ENCODE data around the gene TELO2. TPM values are rescaled to one million over a fixed set of nuclear protein-coding genes. Genes with fewer than 3 reads are reported as not detected.

The TELO2 gene
- total RNA-seq, 1 donor from 2014 or later = 94.1 TPM

GRCh38 chr16:1500465-1501150 is 7.4 kb downstream of the TELO2 start:
- H3K4me3 Mint-ChIP-seq = no peak overlapping the region
- peaks cover 20% of the 10 kb centered on the region for H3K36me3 Mint-ChIP-seq (ENCODE audit: low read depth)
- no peak overlapping the region for H3K27ac Mint-ChIP-seq
- H3K9me3 Mint-ChIP-seq = no peaks in the 10 kb centered on the region
- no peaks in the 10 kb centered on the region for H3K4me1 Mint-ChIP-seq (ENCODE audit: low read depth)
- intact Hi-C loops (cut with micrococcal nuclease) = no loop called here
- no peak for DNase-seq (ENCODE audit: low spot score)
- no peaks in the 10 kb centered on the region for H3K27me3 Mint-ChIP-seq (ENCODE audit: insufficient read depth)

DNA sequence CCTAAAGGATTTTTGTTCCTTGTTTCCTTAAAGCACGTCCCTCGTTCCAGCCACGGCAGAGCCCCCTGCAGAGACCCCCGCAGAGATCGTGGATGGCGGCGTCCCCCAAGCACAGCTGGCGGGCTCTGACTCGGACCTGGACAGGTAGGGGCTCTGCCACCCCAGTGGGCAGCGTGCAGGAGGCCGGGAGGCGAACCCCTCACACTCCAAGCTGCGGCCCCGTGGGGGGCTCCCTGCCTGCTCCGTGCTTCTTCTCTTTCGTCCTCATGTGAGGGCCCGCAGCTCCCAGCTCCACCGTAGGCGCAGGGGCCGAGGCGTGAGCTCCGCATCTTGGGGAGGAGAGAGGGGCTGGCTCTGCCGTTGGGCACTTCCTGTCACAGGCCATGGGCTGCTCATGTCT is 8.5 kb downstream of the TELO2 start:
- no peak overlapping the region for H3K27ac Mint-ChIP-seq
- intact Hi-C loops (cut with micrococcal nuclease) = no loop called here
- no peak overlapping the region for H3K4me3 Mint-ChIP-seq
- no peaks in the 10 kb centered on the region for H3K9me3 Mint-ChIP-seq
- DNase-seq (ENCODE audit: low spot score) = no peak
- no peaks in the 10 kb centered on the region for H3K4me1 Mint-ChIP-seq (ENCODE audit: low read depth)
- H3K27me3 Mint-ChIP-seq (ENCODE audit: insufficient read depth) = no peaks in the 10 kb centered on the region
- H3K36me3 Mint-ChIP-seq (ENCODE audit: low read depth) = peaks cover 18% of the 10 kb centered on the region

DNA sequence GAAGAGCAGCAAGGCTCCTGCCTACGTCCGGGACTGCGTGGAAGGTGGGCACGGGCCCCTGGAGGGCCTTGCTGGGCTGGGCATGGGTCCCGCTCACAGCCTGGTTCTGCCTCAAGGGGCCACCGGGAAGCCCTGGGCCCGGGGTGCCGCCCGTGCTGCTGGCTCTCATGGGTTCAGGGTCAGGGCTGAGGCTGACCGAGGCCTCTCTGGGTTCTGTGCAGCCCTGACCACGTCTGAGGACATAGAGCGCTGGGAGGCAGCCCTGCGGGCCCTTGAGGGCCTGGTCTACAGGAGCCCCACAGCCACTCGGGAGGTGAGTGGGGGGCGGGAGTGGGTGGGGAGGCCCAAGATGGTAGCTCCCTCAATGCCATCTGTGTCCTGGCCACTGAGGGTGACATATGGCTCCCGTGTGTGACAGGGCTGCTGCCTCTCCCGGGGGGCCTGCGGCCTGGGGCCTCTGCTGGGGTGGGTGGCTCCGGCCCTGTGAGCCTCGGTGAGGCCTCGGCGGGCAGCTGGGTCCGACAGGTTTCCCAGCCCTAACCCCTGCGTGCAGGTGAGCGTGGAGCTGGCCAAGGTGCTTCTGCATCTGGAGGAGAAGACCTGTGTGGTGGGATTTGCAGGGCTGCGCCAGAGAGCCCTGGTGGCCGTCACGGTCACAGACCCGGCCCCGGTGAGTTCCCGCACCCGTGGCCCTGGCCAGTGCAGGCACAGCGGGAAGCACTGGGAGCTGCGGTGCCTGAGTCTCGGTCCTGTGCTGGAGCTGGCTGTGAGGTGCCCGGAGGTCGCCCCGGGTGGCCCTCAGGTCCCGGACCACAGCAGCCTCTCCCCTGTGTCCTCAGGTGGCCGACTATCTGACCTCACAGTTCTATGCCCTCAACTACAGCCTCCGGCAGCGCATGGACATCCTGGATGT is 9.2 kb downstream of the TELO2 start:
- Mint-ChIP-seq H3K36me3 (ENCODE audit: low read depth) (peaks cover 14% of the 10 kb centered on the region), H3K4me1 (ENCODE audit: low read depth) (no peaks in the 10 kb centered on the region), H3K27me3 (ENCODE audit: insufficient read depth) (no peaks in the 10 kb centered on the region), H3K27ac (no peak overlapping the region), H3K9me3 (no peaks in the 10 kb centered on the region), H3K4me3 (no peak overlapping the region)
- intact Hi-C loops (cut with micrococcal nuclease) = no loop called here
- no peak for DNase-seq (ENCODE audit: low spot score)

DNA sequence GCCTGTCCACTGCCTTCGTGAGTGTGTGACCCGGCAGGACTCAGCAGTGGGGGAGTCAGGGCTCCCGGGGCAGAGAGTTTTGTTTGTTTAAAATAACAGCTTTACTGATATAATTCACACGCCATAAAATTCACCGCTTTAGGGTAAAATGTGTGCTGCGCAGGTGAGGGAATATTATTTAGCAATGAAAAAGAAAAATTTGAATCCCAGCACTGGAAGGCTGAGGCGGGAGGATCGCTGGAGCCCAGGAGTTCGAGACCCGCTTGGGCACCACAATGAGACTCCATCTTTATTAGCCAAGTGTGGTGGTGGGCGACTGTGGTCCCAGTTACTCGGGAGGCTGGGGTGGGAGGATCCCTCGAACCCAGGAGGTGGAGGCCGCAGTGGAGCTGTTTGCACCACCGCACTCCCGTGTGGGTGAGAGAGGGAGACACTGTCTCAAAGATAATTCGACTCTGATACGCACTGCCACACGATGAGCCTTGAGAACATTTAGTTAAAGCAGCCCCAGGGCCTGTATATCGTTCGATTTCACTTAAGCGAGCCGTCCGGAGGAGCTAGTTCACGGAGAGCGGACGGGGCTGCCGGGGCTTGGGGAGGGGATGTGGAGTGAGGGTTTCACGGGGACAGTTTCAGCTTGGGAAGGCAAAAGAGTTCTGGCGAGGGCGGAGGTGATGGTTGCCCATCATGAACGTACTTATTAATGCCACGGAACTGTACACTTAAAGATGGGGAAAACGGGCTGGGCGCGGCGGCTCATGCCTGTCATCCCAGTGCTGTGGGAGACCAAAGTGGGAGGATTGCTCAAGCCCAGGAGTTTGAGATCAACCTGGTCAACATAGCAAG is 10.2 kb downstream of the TELO2 start:
- intact Hi-C loops (cut with micrococcal nuclease) = no loop called here
- DNase-seq (ENCODE audit: low spot score) = no peak

DNA sequence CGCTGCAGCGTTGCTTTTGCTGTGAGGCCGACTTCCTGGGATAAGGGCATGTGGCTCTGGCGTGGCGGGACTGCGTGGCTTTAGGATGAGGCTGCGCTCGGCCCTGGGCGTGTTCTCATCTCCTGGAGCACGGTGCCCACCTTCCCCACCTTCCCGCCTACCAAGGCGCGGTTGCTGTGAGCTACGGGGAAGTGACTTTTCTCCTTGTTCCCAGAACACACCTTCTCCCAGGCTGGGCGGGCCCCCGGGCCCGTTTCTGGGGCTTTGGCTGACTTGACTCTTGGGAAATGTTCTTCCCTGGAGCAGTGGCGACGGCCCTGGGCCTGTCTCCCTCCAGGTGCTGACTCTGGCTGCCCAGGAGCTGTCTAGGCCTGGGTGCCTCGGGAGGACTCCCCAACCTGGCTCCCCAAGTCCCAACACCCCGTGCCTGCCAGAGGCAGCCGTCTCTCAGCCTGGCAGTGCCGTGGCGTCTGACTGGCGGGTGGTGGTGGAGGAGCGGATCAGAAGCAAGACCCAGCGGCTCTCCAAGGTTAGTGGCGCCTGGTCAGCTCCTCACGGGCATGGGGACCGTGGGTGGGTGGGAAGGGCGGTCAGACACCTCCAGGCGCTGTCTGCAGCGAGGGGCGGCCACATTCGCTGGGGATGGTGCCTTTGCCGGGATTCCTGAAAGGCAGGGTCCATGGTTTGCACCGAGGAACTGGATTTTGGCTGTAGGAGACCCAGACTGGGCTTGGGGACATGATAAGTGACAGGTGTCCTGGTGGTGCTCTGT is 12.1 kb downstream of the TELO2 start:
- no peaks in the 10 kb centered on the region for H3K9me3 Mint-ChIP-seq
- no peak for DNase-seq (ENCODE audit: low spot score)
- H3K36me3 Mint-ChIP-seq (ENCODE audit: low read depth) = peaks cover 12% of the 10 kb centered on the region
- no peaks in the 10 kb centered on the region for H3K4me1 Mint-ChIP-seq (ENCODE audit: low read depth)
- intact Hi-C loops (cut with micrococcal nuclease) = no loop called here
- no peaks in the 10 kb centered on the region for H3K27me3 Mint-ChIP-seq (ENCODE audit: insufficient read depth)
- no peak overlapping the region for H3K27ac Mint-ChIP-seq
- no peak overlapping the region for H3K4me3 Mint-ChIP-seq

More for the DNA sequence above, 10.2 kb downstream of the TELO2 start:
- no peaks in the 10 kb centered on the region for H3K4me1 Mint-ChIP-seq (ENCODE audit: low read depth)
- peaks cover 13% of the 10 kb centered on the region for H3K36me3 Mint-ChIP-seq (ENCODE audit: low read depth)
- H3K27me3 Mint-ChIP-seq (ENCODE audit: insufficient read depth) = no peaks in the 10 kb centered on the region
- H3K27ac Mint-ChIP-seq = no peak overlapping the region
- no peaks in the 10 kb centered on the region for H3K9me3 Mint-ChIP-seq
- no peak overlapping the region for H3K4me3 Mint-ChIP-seq

- H3K4me1 Mint-ChIP-seq (ENCODE audit: low read depth) = no peaks in the 10 kb centered on the region
- H3K27me3 Mint-ChIP-seq (ENCODE audit: insufficient read depth) = no peaks in the 10 kb centered on the region
- no peak overlapping the region for H3K4me3 Mint-ChIP-seq
- intact Hi-C loops (cut with micrococcal nuclease) = no loop called here
- no peaks in the 10 kb centered on the region for H3K9me3 Mint-ChIP-seq
- peaks cover 14% of the 10 kb centered on the region for H3K36me3 Mint-ChIP-seq (ENCODE audit: low read depth)
- H3K27ac Mint-ChIP-seq = no peak overlapping the region
- DNase-seq (ENCODE audit: low spot score) = no peak
These were observed 12.8 kb downstream of the TELO2 start for GRCh38 chr16:1505912-1506311.

- Mint-ChIP-seq H3K4me1 (ENCODE audit: low read depth) (no peaks in the 10 kb centered on the region), H3K27ac (no peak overlapping the region), H3K27me3 (ENCODE audit: insufficient read depth) (no peaks in the 10 kb centered on the region), H3K4me3 (no peak overlapping the region), H3K36me3 (ENCODE audit: low read depth) (peaks cover 14% of the 10 kb centered on the region), H3K9me3 (no peaks in the 10 kb centered on the region)
- DNase-seq (ENCODE audit: low spot score) = no peak
- intact Hi-C loops (cut with micrococcal nuclease) = no loop called here
These were observed 13.5 kb downstream of the TELO2 start for GRCh38 chr16:1506494-1507213.

DNA sequence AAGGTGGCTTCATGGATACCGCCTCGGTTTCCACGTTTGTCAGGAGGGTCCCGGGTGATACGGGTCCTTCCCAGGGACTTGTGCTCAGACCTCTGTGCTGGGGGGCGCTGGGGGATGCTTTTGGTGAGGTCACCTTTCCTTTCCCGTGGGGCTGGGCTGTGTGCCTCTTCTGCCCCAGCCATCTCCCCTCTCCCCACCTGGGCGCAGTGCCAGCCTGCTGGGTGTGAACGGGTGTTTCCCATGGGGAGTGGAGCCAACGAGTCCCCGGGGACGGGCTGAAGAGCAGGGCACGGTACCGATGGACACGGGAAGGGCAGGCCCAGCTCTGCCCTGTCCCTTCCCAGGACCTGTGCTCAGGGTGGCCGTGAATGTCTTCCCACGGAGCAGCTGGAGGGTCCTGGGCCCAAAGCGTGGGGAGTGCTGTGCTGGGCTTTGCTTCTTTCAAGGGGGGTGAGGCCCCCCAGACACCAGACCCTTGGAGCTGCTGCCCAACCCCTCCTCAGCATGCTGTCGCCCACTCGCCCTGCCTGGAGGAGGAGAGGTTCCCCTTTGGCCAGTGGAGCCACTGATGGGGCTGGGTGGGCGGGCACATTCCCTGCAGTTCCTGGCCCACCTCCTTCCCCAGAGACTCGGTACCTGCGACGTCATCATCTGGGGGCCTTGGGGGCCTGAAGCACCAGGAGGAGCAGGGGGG is 15.5 kb downstream of the TELO2 start:
- no peak for DNase-seq (ENCODE audit: low spot score)
- H3K27ac Mint-ChIP-seq = no peak overlapping the region
- intact Hi-C loops (cut with micrococcal nuclease) = no loop called here
- no peaks in the 10 kb centered on the region for H3K27me3 Mint-ChIP-seq (ENCODE audit: insufficient read depth)
- no peak overlapping the region for H3K4me3 Mint-ChIP-seq
- peaks cover 8% of the 10 kb centered on the region for H3K36me3 Mint-ChIP-seq (ENCODE audit: low read depth)
- no peaks in the 10 kb centered on the region for H3K4me1 Mint-ChIP-seq (ENCODE audit: low read depth)
- no peaks in the 10 kb centered on the region for H3K9me3 Mint-ChIP-seq

DNA sequence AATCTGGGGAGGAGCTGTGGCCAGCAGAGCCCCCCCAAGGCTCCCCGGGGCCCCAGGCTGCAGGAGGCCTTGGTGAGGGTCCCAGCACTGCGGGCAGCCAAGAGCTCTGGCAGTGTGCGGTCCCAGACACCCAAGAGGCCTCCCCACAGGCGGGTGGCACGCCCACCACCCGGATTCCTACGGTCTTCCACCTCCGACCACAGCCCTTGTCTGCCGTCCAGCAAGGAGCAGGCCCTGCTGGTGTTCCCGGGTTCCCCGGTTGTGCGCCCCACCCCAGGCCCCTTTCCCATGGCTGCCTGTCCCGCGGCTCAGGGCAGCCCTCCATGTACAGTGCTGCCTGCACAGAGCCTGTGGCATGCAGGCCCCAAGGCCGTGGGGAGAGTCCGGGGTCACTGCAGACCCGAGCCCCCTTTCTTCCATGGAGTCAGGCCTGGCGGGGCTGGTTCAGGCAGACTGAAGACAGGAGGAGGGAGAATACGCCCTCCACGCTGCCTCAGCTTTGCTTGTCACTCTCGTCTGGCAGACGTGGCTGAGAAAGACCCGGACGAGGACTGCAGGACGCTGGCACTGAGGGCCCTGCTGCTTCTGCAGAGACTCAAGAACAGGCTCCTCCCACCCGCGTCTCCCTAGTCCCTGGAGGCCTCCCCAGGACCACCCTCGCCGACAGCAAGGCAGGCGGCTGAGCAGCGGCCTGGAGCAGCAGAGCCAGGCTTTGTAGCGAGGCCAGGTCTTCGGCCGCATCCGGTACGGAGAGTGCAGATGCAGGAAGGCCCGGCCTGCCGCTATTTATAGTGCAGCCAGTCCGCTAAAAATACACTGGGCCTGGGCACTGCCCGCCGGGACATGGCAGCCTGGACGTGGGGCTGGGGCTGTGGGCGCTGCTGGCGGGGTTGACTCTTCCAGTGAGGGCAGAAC is 16.4 kb downstream of the TELO2 start:
- H3K9me3 Mint-ChIP-seq = no peaks in the 10 kb centered on the region
- H3K27ac Mint-ChIP-seq = no peak overlapping the region
- peaks cover 8% of the 10 kb centered on the region for H3K36me3 Mint-ChIP-seq (ENCODE audit: low read depth)
- H3K27me3 Mint-ChIP-seq (ENCODE audit: insufficient read depth) = no peaks in the 10 kb centered on the region
- no peak overlapping the region for H3K4me3 Mint-ChIP-seq
- no peaks in the 10 kb centered on the region for H3K4me1 Mint-ChIP-seq (ENCODE audit: low read depth)
- intact Hi-C loops (cut with micrococcal nuclease) = no loop called here
- no peak for DNase-seq (ENCODE audit: low spot score)

DNA sequence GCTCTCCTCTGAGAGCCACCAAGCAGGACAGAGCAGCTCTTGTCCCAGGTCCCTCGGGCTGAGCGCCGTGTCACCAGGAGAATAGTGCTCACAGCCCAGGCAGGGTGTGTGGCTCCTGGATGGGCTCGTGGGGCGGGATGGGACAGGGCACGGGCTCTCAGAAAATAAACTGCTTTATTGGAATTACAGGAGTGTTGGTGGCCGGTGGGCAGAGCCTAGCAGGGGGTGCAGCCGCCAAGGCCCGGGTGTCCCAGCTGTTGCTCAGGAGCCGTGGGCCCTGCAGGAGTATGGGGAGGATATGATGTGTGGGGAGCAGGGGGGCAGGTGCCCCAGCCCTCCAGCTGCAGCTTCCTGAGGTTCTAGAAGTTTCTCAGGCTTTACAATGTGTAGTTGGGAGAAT is 17.1 kb downstream of the TELO2 start:
- DNase-seq (ENCODE audit: low spot score) = no peak
- Mint-ChIP-seq H3K27ac (no peak overlapping the region), H3K36me3 (ENCODE audit: low read depth) (peaks cover 8% of the 10 kb centered on the region), H3K27me3 (ENCODE audit: insufficient read depth) (peaks cover 3% of the 10 kb centered on the region), H3K9me3 (no peaks in the 10 kb centered on the region), H3K4me1 (ENCODE audit: low read depth) (no peaks in the 10 kb centered on the region), H3K4me3 (no peak overlapping the region)
- intact Hi-C loops (cut with micrococcal nuclease) = no loop called here

DNA sequence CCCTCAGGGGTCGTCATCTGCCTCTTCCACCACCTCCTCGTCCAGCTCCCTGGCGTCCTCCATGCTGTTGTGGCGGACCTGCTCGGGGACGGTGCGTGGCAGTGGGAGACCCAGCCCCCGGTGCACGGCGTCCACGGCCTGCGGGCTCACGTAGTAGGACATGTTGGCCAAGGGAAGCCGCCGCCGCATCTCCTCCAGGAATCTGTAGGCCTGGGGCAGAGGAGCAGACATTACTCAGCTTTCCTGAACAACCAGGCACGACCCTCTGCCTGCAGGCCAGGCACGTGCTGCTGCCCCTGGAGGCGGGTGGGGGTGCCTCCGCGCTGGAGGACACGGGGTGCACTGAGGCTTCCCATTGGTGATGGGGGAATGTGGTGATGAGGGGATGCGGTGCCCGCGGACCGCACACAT is 17.8 kb downstream of the TELO2 start:
- intact Hi-C loops (cut with micrococcal nuclease) = no loop called here
- Mint-ChIP-seq H3K27ac (no peak overlapping the region), H3K4me1 (ENCODE audit: low read depth) (no peaks in the 10 kb centered on the region), H3K36me3 (ENCODE audit: low read depth) (peaks cover 8% of the 10 kb centered on the region), H3K9me3 (no peaks in the 10 kb centered on the region), H3K4me3 (no peak overlapping the region), H3K27me3 (ENCODE audit: insufficient read depth) (peaks cover 3% of the 10 kb centered on the region)
- no peak for DNase-seq (ENCODE audit: low spot score)
